Measurements from ENCODE around the gene PPP1R1B.

PPP1R1B gene

DNA sequence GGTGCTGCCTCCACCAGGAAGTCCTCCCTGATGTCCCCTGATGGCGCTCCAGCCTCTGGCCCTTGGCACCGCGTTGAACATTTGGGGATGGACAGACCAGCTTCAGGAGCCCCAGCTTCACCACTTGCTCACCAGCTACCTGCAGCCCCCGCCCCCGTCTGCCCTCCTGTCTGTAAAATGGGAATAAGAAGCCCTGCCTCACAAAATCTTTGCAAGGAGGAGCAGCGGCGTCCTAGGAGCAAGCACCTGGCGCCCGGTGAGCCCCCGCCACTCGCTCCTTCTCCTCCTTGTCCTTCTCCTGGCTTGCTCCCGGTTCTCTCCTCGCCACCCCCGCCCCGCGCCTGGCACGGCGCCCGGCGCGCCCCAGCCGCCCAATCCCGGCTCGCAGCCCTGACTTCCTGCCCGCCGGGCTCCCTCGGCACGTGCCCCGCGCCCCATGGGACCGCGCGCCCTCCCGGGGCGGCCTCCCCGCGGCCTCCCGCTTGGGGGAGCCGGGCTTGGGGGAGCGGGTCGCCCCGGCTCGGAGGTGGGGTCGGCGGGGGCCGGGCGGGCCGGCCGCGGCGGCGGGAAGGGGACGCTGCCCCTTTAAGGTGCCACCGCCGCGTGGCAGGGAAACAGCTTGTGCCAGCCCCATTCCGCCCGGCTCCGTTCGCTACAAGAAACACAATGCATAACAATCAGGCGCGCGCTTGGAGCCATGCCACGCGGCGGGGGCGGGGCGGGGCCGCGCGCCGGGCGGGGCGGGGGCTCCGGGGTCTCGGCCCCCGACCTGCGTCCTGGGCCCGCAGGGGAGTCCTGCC is 9.1 kb upstream of the PPP1R1B start:
- DNase-seq: peak; percentile 54

DNA sequence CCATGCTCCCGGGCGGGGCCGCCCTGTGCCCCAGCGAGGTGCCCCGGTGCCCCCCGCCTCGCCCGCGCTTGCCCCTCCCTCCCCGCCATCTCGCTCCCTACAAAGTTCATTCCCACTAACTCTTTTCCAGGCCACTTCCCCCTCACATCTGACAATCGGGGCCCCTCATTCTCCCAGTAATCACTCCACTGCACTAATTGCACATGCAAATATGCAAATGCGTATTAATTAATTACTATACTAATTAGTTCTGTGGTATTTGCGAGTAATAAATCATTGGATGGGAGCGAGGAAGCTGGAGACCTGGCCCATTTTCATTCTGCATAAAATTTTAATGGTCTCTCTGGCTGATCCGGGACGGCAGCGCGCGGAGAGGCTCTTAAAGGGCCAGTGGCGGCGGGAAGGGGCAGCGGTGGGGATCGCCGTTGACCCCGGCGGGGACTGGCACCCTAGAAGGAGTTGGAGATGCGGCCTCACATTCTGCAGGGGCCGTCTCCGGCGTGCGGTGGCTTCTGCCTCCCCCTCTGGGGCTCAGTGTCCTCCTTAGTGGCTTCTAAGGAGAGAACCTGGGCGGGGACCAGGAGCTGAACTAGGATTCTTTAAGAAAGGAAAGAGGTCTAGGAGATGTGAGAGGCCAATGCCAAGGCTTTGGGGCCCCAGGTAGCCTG is 8.4 kb upstream of the PPP1R1B start:
- peak; percentile 26 for DNase-seq

DNA sequence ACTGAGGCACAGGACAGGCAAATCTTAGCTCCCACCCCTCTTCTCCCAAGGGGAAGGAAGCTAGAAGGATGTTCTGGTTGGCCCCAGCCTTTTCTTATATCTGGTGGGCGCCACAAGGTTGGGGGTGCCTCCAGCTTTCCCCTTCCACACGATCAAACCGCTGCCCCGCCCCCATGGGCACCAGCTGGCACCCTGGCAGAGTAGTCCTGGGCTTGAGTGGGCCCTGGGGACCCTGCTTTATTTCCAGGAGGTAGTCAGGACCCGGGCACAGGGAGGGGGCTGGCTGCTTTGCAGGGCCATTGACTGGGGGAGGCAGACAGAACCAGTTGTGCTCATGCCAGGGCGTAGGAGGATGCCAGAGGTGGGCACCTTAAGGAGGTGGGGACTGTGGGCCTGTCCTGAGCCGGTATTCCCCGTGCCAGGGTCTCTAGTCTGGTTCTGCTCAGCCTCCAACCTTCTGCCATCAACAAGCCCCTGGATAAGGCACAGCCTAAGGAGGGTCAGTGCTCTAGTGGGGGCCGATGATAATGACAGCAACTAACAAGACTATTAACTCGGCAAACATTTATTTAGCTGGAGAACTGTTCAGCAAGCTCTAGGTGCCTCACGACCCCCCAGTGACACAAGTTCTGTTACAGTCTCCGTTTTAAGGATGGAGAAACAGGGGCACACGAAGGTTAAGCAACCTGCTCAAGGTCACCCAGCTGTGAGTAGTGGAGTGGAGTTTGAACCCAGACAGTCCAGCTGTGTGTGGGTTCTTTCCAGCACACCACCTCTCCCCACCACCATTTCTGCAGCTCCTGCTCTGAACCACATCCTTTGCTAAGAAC is 7.6 kb upstream of the PPP1R1B start:
- DNase-seq: no peak

DNA sequence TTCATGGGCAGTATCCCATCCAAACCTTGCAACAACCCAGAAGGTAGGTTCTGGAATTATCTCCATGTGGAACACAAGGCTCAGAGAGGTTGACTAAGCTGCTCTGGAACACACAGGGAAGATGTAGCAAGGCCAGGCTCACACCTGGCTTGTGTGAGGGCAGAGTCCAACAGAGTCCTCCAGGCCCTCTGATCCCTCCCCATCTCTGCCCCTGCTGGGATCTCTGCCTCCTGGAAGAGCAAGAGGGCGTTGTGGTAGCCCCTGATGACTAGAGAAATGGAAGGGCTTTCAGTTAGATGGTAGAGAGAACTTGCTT is 7.0 kb upstream of the PPP1R1B start:
- DNase-seq: no peak

DNA sequence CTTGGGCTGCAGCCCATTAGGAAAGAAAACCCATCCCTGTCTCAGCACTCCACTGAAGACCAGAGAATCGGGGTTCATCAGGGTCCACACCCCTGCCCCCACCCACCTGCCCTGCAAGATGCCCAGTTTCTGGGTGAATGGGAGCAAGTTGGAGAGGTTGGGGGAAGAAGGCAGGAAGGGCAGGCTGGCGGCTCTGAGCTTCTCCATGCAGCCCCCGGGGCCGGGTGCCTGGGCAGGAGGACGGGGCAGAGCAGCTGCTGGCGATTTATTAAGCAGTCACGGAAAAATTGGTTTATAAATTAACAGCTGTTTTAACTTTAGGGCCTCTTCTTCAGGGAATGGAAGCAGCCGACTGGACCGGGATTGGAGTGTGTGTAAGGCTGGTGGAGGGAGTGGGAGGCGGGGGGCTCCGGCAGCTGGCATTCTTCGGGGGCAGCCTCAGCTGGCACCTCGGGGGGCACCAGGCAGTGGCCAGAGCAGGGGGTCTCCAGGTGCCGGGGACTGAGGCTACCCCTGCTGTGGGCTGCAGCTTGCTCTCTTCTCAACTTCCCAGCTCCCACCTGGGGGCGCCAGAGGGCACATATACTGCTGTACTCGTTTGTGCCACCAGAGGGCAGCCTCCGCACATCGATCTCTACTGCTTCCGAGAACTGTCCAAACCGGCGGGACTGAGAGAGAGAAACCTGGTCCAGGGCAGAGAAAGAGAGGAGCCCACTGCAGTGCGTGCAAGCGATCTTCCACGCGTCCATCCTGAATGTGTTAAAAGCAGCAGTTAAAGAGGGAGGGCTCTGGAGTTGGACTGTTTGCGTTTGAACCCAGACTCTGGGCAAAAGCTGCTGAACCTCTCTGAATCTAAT is 5.0 kb upstream of the PPP1R1B start:
- peak; percentile 54 for DNase-seq

DNA sequence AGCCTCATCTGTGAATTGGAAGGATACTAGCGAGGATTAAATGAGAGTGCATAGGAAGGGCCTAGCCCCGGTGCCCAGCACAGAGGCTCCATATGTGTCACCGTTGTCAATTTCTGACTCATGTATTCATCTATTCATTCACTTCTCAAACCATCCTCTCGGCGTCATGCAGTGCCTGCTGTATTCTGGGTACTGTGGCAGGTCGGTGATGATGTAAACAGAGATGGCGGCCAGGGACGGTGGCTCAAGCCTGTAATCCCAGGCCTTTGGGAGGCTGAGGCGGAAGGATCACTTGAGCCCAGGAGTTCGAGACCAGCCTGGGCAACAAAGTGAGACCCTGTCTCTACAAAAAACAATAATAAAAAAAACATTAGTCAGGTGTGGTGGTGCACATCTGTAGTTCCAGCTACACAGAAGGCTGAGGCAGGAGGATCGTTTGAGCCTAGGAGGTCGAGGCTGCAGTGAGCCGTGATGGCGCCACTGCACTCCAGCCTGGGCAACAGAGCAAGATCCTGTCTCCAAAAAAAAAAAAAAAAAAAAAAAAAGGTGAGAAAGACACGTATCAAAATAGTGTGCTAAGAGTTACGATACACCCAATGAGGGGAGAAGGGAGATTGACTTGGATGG is 4.3 kb upstream of the PPP1R1B start:
- DNase-seq: no peak

DNA sequence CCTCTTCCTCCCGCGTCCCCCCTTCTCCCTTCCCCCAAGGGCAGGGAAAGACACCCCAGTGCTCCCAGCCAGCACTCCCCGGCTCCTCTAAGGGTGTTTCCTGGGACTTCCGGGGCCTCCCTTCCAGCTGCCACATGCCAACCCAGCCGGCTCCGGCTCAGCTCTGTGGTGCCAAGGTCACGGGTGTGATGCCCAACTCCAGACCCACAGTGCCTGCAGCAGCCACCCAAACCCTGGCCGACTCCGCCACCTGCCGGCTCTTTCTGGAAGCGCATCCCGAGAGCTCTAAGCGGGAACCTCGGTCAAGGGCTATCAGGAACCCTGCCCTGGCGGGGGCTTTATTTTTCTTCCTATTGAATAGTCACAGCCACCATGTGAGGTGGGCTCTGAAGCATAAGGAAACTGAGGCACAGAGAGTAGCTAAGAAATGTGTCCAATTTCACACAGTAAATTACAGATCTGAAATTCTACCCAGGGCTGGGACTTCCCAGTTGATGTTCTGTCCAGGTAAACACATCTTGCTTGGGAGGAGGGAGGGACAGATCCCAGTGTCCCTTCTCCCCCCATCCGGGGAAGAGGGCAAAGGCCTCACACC is 3.3 kb upstream of the PPP1R1B start:
- peak; percentile 50 for DNase-seq

DNA sequence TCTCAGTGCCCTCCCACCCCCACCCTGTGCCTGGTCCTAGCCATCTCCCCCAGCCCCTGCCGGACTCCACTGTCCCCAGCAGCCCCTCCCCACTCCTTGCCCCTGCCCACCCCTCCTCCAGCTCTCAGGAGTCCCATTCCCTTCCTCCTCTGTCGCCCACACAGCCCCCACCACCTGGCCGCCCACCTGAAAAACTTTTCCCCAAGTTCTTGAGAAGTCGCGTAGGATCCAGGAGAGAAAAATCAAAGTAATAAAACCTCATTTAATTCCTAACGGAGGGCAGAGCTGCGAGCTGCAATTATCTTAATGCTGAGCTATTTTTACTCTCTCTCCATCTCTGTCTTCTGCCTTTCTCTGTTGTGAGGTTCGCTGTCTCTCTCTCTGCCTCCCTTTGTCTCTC is 2.4 kb upstream of the PPP1R1B start:
- DNase-seq: no peak

DNA sequence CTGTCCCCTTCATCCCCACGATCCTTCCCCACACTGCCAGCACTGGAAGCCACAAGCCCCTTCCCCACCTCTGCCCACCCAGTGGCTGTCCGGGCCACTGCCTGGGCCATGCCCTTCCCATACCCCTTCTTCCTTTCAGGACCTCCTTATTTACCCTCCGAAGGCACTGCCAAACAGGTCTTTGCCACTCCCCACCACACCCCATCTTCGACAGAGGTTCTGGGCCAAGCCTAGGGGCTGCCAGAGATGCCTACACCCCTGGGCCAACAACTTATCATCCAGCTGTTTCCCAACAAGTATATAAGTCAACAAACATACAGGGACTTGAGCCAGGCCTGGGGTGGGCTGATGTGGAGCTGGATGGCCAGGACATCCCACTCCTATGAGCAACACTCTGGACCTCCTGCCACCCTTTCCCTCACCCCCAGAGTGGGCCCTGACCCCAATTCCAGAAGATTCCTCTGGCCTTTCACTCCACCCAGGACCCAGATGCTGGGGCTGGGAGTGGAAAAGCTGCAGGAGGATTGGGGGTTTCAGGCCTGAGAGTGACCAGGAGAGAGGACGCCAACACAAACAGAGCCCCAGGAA is 1.5 kb upstream of the PPP1R1B start:
- DNase-seq: no peak

DNA sequence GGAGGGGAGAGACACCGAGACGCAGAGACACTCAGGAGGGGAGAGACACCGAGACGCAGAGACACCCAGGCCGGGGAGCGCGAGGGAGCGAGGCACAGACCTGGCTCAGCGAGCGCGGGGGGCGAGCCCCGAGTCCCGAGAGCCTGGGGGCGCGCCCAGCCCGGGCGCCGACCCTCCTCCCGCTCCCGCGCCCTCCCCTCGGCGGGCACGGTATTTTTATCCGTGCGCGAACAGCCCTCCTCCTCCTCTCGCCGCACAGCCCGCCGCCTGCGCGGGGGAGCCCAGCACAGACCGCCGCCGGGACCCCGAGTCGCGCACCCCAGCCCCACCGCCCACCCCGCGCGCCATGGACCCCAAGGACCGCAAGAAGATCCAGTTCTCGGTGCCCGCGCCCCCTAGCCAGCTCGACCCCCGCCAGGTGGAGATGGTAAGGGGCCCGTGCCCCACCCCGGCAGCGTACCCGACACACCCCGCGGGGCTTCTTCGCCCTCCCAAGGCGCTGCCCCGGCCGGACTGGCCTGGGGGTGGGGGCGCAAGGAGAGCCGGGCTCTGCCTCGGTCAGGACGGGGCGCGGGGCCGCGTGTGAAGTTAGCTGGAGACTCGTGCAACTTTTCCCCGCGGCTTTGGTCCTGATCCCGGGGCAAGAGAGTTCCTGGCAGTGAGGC is 427 bp downstream of the PPP1R1B start:
- DNase-seq: no peak

DNA sequence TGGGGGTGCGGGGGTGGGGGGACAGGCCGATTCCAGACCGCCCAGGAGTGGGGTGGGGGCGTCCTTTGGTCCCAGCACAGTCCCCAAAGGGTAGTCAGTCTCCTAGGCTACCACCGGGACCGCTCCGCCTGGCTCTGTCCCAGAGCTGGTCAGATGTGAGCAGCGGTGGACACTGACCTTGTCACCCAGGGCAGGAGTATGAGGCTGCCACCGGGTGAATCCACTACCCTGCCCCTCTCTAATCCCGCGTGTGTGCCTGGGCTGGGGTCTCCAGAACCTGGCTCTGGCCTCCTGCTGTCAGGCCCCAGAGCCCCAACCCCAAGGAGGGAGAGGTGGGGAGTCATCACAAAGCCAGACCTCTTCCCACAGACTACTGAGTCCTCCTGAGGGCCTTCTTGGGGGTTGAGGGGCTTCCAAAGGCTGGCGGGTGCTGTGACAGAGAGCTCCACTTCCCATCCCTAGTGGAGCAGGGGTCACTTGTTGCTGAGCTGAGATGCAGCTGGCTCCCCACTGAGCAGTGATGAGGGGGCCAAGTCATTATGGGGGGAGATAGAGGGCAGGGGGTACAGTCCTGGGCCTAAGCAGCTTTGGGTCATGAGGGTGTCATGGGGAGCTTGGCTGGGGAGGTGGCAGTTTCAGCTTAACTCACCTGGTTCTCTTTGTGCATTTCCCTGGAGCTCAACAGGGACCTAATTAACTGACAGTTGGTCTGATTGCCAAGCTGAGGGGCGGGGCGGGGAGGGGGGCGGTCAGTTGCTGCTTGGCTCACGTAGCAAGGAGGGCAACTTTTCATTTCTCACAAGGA is 1.2 kb downstream of the PPP1R1B start:
- DNase-seq: no peak

DNA sequence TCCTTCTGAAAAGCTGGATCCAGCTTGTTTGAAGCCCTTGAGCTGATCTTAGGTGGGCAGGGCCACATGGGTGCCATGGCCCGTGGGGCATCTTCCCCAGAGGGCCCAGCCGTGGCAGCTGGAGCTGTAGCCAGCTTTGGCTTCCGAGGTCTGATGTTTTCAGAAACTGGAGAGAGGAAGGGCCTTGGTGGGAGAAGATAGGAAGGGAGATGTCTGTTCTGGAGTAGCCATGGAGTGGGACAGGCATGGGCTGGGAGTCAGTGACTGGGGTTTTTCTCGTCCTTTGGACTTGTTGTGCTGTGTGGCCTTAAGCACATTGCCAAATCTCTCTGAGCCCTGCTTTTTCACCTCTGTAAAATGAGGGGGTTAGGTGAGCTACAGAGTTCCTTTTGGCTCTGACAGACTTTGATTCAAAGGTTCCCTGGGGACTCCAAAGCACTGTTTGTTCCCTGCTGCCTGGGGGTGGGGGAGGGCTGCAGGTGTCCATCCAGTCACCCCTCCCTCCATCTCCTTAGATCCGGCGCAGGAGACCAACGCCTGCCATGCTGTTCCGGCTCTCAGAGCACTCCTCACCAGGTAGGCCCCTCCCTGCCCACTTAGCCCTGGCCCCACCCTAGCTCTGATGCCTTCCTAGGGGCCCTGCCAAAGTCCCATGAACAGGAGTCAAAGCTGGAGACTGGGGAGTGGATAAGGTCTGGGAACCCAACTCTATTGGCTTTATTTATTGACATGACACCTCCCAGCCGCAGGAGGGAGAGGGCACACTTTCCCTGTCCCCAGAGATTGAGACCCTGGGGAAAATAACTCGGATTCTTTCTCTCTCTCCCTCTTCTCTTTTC is 2.1 kb downstream of the PPP1R1B start:
- peak; percentile 34 for DNase-seq

DNA sequence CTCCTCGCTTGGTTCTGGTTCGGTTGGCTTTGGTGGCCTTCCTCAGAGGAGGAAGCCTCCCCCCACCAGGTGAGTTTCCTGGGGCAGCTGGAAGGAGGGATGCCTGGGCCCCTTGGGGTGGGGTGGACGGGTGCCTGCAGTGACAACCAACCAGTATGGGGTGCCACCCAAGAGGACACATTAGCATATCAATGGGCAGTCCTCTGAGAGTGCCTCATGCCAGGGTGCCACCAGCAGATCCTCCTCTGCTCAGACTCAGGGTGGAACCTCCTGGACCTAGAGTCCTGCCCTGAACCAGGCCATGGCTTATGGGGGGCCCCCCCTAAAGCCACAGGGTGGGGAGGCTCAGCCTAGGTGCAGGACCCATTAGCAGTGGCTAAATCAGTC is 2.7 kb downstream of the PPP1R1B start:
- no peak for DNase-seq

DNA sequence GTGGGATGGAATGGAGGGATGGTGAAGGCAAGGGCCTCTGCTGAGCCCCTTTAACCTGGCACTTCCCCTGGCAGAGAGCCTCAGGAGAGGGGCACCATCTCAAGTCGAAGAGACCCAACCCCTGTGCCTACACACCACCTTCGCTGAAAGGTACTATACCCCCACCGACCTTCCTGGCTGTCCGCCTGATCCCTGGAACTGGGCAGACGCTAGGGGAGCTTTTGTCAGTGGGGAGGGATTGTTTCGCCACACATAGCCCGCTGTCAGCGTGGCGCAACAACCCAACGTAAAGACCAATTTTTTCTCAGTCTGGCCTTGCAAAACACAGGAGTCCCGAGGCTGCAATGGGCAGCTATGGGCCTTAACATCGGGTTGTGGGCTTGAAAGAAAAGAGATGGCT is 3.1 kb downstream of the PPP1R1B start:
- DNase-seq: no peak

DNA sequence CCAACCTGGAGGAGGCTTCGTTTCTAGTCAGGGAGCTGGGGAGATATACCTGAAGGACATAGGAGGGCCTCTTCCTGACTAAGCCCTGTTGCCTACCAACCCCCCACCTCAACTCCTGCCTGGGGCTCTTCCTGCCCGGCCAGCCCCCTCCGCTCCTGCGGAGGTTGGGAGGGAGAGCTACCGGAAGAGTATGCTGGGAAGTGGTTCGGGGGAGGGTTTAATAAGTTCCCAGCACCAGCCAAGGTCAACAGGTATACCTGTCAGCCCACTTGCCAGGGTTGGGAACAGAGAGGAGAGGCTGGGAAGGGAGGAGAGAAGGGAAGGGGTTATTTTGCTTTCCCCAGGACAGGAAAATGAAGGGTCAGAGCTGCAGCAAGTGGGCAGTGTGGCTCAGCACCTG is 4.7 kb downstream of the PPP1R1B start:
- DNase-seq: peak; percentile 70

DNA sequence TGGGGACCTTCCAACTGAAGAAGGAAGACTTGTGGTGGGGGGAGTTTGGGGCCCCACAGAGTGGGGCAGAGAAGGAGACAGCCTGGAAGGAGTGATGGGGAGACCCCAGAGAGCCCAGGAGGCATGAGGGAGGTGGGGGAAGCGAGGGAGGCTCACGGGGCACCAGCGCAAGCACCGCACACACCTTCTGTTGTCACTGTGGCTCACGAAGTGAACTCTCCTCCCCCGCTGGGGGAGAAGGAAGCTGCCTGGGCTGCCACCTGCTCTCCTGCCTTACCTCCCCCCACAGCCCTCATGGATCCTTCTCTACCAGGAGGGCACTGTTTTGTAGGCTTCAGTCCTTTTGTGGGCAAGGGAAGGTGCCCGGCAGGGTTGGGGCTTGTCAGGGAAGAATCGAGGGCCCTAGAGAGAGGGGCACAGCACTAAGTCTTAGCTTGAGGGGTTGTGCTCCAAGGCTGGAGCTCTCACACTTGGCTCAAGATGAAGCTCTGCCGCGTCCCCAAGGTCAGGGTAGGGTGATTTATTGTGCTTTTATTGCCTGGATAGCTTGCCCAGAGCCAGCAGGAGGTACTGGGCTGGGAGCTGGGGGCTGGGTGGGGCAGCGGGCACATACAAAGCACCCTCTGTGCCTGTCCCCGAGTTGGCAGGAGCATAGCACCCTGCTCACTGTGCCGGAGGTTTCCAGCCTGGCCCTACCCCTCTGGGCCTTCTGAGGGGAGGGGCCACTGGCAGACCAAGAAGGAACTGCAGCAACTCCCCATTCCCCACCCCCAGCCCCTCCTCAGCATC is 5.6 kb downstream of the PPP1R1B start:
- DNase-seq: peak; percentile 39

DNA sequence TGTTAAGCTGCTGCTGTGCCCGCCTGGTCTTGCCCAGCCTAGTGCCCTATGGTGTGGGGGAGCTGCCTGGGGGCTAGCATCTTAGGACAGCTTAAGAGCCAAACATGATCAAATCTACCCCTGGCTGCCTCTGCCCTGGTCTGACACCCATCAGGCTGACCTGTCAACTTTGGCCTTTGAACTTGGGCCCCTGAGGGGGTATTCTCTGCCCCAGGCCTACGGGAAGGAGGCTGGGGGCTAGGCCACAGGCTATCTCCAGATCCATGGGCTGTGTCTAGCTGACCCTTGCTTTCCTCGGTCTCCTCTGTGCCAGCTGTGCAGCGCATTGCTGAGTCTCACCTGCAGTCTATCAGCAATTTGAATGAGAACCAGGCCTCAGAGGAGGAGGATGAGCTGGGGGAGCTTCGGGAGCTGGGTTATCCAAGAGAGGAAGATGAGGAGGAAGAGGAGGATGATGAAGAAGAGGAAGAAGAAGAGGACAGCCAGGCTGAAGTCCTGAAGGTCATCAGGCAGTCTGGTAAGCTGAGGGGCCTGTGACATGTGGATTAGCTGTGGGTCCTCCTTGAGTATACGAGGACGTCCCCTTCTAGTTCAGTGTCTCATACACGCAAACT is 6.9 kb downstream of the PPP1R1B start:
- DNase-seq: no peak

DNA sequence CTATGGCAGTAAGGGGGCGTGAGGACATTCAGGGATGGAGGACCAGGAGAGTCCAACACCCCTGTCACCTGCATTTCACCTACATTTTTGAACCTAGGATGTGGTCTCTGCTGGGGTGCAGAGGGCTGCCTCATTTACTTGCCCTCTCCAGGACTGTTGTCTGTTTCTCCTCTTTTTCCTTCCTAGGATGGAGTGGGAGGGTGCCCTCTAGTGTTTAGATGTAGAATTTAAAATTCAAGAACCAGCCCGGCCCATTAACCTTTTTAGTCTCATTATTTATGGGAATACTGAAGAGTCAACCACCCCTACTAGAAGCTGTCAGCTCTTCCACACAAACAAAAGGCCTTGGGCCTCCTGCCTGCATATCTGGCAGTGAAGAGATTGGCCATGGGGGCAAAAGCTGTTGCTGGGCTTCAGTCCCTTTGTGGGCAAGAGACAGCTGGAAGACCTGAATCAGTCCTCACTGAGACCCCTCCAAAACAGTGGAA is 7.7 kb downstream of the PPP1R1B start:
- peak; percentile 36 for DNase-seq
